ENCODE results near the gene ADAMTS20.

Gene ADAMTS20

GRCh38 chr12:43576162-43576561, 24.2 kb upstream of the ADAMTS20 start:
- Histone ChIP-seq H3K9me3 (ENCODE audit: insufficient read depth, low read length, severe bottlenecking) (no peaks in the 10 kb centered on the region), H4K20me1 (ENCODE audit: insufficient read depth, low read length) (no peaks in the 10 kb centered on the region), H3K9ac (ENCODE audit: low read depth, low read length) (no peak overlapping the region), H3K36me3 (ENCODE audit: insufficient read depth, low read length) (no peaks in the 10 kb centered on the region), H3K4me3 (ENCODE audit: low read depth in 1 of 2, low read length in 2 of 2) (no peak overlapping the region), H3K79me2 (ENCODE audit: insufficient read depth, low read length) (no peaks in the 10 kb centered on the region), H3K4me2 (ENCODE audit: insufficient read depth, low read length) (no peak overlapping the region), H3K4me1 (ENCODE audit: insufficient read depth, low read length) (no peaks in the 10 kb centered on the region), H3K27ac (ENCODE audit: low read length) (no peak overlapping the region), H3K27me3 (ENCODE audit: insufficient read depth, low read length, poor library complexity) (no peaks in the 10 kb centered on the region), H2AFZ (ENCODE audit: low read depth, low read length) (no peak overlapping the region)
- ATAC-seq (ENCODE audit: insufficient read depth, low read depth) (no peak), DNase-seq (no peak)
- TF ChIP-seq, protein P1, sequence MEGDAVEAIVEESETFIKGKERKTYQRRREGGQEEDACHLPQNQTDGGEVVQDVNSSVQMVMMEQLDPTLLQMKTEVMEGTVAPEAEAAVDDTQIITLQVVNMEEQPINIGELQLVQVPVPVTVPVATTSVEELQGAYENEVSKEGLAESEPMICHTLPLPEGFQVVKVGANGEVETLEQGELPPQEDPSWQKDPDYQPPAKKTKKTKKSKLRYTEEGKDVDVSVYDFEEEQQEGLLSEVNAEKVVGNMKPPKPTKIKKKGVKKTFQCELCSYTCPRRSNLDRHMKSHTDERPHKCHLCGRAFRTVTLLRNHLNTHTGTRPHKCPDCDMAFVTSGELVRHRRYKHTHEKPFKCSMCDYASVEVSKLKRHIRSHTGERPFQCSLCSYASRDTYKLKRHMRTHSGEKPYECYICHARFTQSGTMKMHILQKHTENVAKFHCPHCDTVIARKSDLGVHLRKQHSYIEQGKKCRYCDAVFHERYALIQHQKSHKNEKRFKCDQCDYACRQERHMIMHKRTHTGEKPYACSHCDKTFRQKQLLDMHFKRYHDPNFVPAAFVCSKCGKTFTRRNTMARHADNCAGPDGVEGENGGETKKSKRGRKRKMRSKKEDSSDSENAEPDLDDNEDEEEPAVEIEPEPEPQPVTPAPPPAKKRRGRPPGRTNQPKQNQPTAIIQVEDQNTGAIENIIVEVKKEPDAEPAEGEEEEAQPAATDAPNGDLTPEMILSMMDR (IDR thresholded peaks at IDR 0.05; ENCODE audit: borderline replicate concordance, extremely low read depth, low read length, poor library complexity, severe bottlenecking), result no peak

GRCh38 chr12:43571885-43572284, 19.9 kb upstream of the ADAMTS20 start:
- H2AFZ ChIP-seq (ENCODE audit: low read depth, low read length), result no peak overlapping the region
- no peaks in the 10 kb centered on the region for H4K20me1 ChIP-seq (ENCODE audit: insufficient read depth, low read length)
- no peak overlapping the region for H3K9ac ChIP-seq (ENCODE audit: low read depth, low read length)
- DNase-seq (no peak), ATAC-seq (ENCODE audit: insufficient read depth, low read depth) (no peak)
- H3K4me3 ChIP-seq (ENCODE audit: low read depth in 1 of 2, low read length in 2 of 2), result no peak overlapping the region
- H3K27me3 ChIP-seq (ENCODE audit: insufficient read depth, low read length, poor library complexity), result no peaks in the 10 kb centered on the region
- H3K4me1 ChIP-seq (ENCODE audit: insufficient read depth, low read length), result no peaks in the 10 kb centered on the region
- no peaks in the 10 kb centered on the region for H3K79me2 ChIP-seq (ENCODE audit: insufficient read depth, low read length)
- no peak overlapping the region for H3K4me2 ChIP-seq (ENCODE audit: insufficient read depth, low read length)
- TF ChIP-seq EZH2 (IDR thresholded peaks at IDR 0.05; ENCODE audit: borderline replicate concordance, low read depth, low read length, severe bottlenecking), result no peak
- TF ChIP-seq, protein P1 (IDR thresholded peaks at IDR 0.05; ENCODE audit: borderline replicate concordance, extremely low read depth, low read length, poor library complexity, severe bottlenecking), result no peak
- H3K9me3 ChIP-seq (ENCODE audit: insufficient read depth, low read length, severe bottlenecking), result no peaks in the 10 kb centered on the region
- H3K36me3 ChIP-seq (ENCODE audit: insufficient read depth, low read length), result no peaks in the 10 kb centered on the region
- no peak overlapping the region for H3K27ac ChIP-seq (ENCODE audit: low read length)

GRCh38 chr12:43556057-43556456, 4.1 kb upstream of the ADAMTS20 start:
- Histone ChIP-seq H3K27me3 (ENCODE audit: insufficient read depth, low read length, poor library complexity) (no peaks in the 10 kb centered on the region), H3K4me2 (ENCODE audit: insufficient read depth, low read length) (no peak overlapping the region), H3K36me3 (ENCODE audit: insufficient read depth, low read length) (no peaks in the 10 kb centered on the region), H3K79me2 (ENCODE audit: insufficient read depth, low read length) (no peaks in the 10 kb centered on the region), H3K27ac (ENCODE audit: low read length) (no peak overlapping the region), H3K9me3 (ENCODE audit: insufficient read depth, low read length, severe bottlenecking) (peaks cover 6% of the 10 kb centered on the region), H4K20me1 (ENCODE audit: insufficient read depth, low read length) (no peaks in the 10 kb centered on the region), H2AFZ (ENCODE audit: low read depth, low read length) (no peak overlapping the region), H3K9ac (ENCODE audit: low read depth, low read length) (no peak overlapping the region), H3K4me1 (ENCODE audit: insufficient read depth, low read length) (no peaks in the 10 kb centered on the region), H3K4me3 (ENCODE audit: low read depth in 1 of 2, low read length in 2 of 2) (no peak overlapping the region)
- DNase-seq, result no peak
- no peak for ATAC-seq (ENCODE audit: insufficient read depth, low read depth)
- TF ChIP-seq EZH2 (IDR thresholded peaks at IDR 0.05; ENCODE audit: borderline replicate concordance, low read depth, low read length, severe bottlenecking), result no peak
- TF ChIP-seq, protein P1 (IDR thresholded peaks at IDR 0.05; ENCODE audit: borderline replicate concordance, extremely low read depth, low read length, poor library complexity, severe bottlenecking), result no peak
